Measurements from ENCODE around the gene NXPE3. TPM values are rescaled to one million over a fixed set of nuclear protein-coding genes. Genes with fewer than 3 reads are reported as not detected.
"Not testable (repeated sequence)": the region's sequence is repeated elsewhere in the genome, so short reads cannot be mapped to it uniquely, and the experiment has no call there.

NXPE3 gene
- total and polyA plus RNA-seq, 2 donors = 10.3 to 15.8 TPM

DNA sequence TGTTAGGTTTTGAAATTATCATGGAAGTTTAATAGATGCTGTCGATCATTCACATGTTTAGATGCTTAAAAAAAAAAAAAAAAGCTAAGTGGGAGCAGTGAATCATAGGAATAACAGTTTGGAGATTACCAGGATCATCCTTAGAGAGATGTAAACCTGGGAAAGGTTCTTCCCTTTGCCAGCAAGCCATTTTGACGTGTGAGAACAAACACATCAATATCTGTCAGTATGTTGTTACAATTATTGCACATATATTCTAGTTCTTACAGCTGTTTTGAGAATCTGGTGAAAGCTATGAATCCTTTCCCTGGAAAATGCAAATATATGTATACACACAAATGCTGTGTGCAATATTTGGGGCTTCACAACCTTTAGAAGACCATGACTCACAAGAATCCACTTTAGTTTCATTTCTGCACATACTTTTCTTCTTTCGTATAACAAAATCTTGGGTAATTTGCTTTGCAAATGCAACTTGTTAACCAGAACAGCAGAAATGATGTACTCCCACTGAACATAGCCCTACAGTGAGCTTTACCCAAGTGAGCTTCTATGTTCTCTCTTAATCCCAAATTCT lies 82.3 kb downstream of the NXPE3 start:
- peaks cover 20 to 28% of the 10 kb centered on the region in 2 donors for H3K36me3 ChIP-seq (ENCODE audit: control insufficient read depth in 2 of 2, insufficient read depth in 2 of 2, low read length in 1 of 2)
- no peak overlapping the region for H3K4me3 ChIP-seq (ENCODE audit: low read length in 2 of 2)
- no peak for DNase-seq (ENCODE audit: low read depth in 6 of 9, low spot score in 9 of 9)
- WGBS = 97% methylated on average over 3 of the region's 3 CpGs
- no peak overlapping the region for H3K27ac ChIP-seq (ENCODE audit: low read depth in 1 of 2, low read length in 1 of 2)
- H3K27me3 ChIP-seq (ENCODE audit: control insufficient read depth in 2 of 2, insufficient read depth in 1 of 2, low read length in 1 of 2) = no peaks in the 10 kb centered on the region
- H3K9me3 ChIP-seq (ENCODE audit: control insufficient read depth in 2 of 2, insufficient read depth in 1 of 2, low read length in 1 of 2) = no peaks in the 10 kb centered on the region
- H3K4me1 ChIP-seq (ENCODE audit: control insufficient read depth in 2 of 2, insufficient read depth in 2 of 2, low read length in 2 of 2) = no peaks in the 10 kb centered on the region

- H3K4me1 ChIP-seq (ENCODE audit: control insufficient read depth in 2 of 2, insufficient read depth in 2 of 2, low read length in 2 of 2) = no peaks in the 10 kb centered on the region
- no peaks in the 10 kb centered on the region for H3K9me3 ChIP-seq (ENCODE audit: control insufficient read depth in 2 of 2, insufficient read depth in 1 of 2, low read length in 1 of 2)
- no peak for DNase-seq (ENCODE audit: low read depth in 6 of 9, low spot score in 9 of 9)
- H3K36me3 ChIP-seq (ENCODE audit: control insufficient read depth in 2 of 2, insufficient read depth in 2 of 2, low read length in 1 of 2) = peaks cover 19 to 26% of the 10 kb centered on the region in 2 donors
- WGBS = 82% methylated on average over 5 of the region's 5 CpGs
- H3K27me3 ChIP-seq (ENCODE audit: control insufficient read depth in 2 of 2, insufficient read depth in 1 of 2, low read length in 1 of 2) = no peaks in the 10 kb centered on the region
- H3K4me3 ChIP-seq (ENCODE audit: low read length in 2 of 2) = no peak overlapping the region
- H3K27ac ChIP-seq (ENCODE audit: low read depth in 1 of 2, low read length in 1 of 2) = no peak overlapping the region
Measured at GRCh38 chr3:101861789-101862415, 82.9 kb downstream of the NXPE3 start.

DNA sequence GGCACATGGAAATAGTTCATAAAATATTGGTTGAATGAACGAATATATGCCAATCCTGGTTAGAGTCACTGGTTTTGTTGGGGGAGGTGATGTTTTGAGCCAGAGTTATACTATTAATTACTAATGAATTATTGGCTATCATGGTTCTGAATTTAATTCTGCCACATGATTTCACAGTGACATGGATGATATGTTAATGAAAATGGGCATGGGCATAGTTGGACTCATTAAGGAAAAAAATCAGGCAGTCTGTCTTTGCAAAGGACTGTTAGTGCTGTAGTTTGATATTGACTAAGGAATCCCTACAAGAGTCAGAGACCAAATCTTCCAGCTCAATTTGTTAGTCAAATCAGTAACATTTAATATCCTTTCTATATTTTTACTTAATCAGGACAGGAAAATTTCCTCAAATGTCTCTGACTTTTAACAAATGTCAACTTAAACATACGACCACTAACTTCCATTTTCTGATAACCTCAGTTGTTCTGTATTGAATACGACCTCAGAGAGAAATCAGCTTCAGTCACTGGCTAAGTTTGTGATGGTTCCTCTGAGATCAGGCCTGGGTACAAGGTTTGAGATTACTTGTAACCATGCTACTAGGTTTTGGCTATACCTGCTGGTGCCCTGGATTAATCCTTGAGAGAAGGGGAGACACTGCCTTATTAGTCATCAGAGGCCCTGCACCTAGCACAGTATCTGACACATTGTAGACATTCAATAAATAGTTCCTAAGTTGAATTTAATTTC lies 83.6 kb downstream of the NXPE3 start:
- Histone ChIP-seq H3K4me3 (ENCODE audit: low read length in 2 of 2) (no peak overlapping the region), H3K27ac (ENCODE audit: low read depth in 1 of 2, low read length in 1 of 2) (no peak overlapping the region), H3K9me3 (ENCODE audit: control insufficient read depth in 2 of 2, insufficient read depth in 1 of 2, low read length in 1 of 2) (no peaks in the 10 kb centered on the region), H3K36me3 (ENCODE audit: control insufficient read depth in 2 of 2, insufficient read depth in 2 of 2, low read length in 1 of 2) (peaks cover 12 to 19% of the 10 kb centered on the region in 2 donors), H3K4me1 (ENCODE audit: control insufficient read depth in 2 of 2, insufficient read depth in 2 of 2, low read length in 2 of 2) (no peaks in the 10 kb centered on the region), H3K27me3 (ENCODE audit: control insufficient read depth in 2 of 2, insufficient read depth in 1 of 2, low read length in 1 of 2) (no peaks in the 10 kb centered on the region)
- no peak for DNase-seq (ENCODE audit: low read depth in 6 of 9, low spot score in 9 of 9)
- WGBS = 94% methylated on average over 3 of the region's 3 CpGs

- not testable (repeated sequence) for H3K27me3 ChIP-seq (ENCODE audit: control insufficient read depth in 2 of 2, insufficient read depth in 1 of 2, low read length in 1 of 2); H3K4me1 ChIP-seq (ENCODE audit: control insufficient read depth in 2 of 2, insufficient read depth in 2 of 2, low read length in 2 of 2)
- 98% methylated on average over 7 of the region's 7 CpGs for WGBS
Measured at GRCh38 chr3:101864926-101865325, 85.9 kb downstream of the NXPE3 start.

GRCh38 chr3:101865751-101866509 lies 86.9 kb downstream of the NXPE3 start:
- no peak for DNase-seq (ENCODE audit: low read depth in 6 of 9, low spot score in 9 of 9)
- no peak overlapping the region for H3K4me3 ChIP-seq (ENCODE audit: low read length in 2 of 2)
- H3K9me3 ChIP-seq (ENCODE audit: control insufficient read depth in 2 of 2, insufficient read depth in 1 of 2, low read length in 1 of 2) = no peaks in the 10 kb centered on the region
- no peak overlapping the region for H3K27ac ChIP-seq (ENCODE audit: low read depth in 1 of 2, low read length in 1 of 2)
- H3K36me3 ChIP-seq (ENCODE audit: control insufficient read depth in 2 of 2, insufficient read depth in 2 of 2, low read length in 1 of 2) = peaks cover 0 to 4% of the 10 kb centered on the region in 2 donors
- WGBS = 71% methylated on average over 5 of the region's 5 CpGs
- H3K4me1 ChIP-seq (ENCODE audit: control insufficient read depth in 2 of 2, insufficient read depth in 2 of 2, low read length in 2 of 2) = no peaks in the 10 kb centered on the region
- H3K27me3 ChIP-seq (ENCODE audit: control insufficient read depth in 2 of 2, insufficient read depth in 1 of 2, low read length in 1 of 2) = no peaks in the 10 kb centered on the region

More at GRCh38 chr3:101864926-101865325, 85.9 kb downstream of the NXPE3 start:
- not testable (repeated sequence) for H3K4me3 ChIP-seq (ENCODE audit: low read length in 2 of 2); H3K9me3 ChIP-seq (ENCODE audit: control insufficient read depth in 2 of 2, insufficient read depth in 1 of 2, low read length in 1 of 2); H3K27ac ChIP-seq (ENCODE audit: low read depth in 1 of 2, low read length in 1 of 2); DNase-seq (ENCODE audit: low read depth in 6 of 9, low spot score in 9 of 9); H3K36me3 ChIP-seq (ENCODE audit: control insufficient read depth in 2 of 2, insufficient read depth in 2 of 2, low read length in 1 of 2)

DNA sequence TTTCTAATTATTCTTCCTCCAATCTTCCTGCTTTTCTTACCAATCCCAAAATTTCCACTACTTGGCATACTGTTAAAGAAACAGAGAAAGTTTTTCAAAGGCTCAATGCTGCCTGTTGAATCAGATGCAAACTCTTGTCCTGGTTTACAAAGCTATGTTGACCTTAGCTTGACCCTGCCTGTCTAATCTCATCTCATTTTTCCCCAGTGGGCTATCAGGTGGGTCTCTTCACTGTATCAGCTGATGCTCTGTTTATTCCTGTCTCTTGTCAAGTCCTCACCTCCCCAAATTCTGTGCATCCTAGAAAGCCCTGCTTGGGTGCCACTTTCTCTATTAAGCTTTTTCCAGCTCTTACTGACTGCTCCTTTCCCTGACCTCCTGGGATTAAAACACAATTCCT lies 88.5 kb downstream of the NXPE3 start:
- DNase-seq (ENCODE audit: low read depth in 6 of 9, low spot score in 9 of 9) = no peak
- no peak overlapping the region for H3K4me3 ChIP-seq (ENCODE audit: low read length in 2 of 2)
- H3K36me3 ChIP-seq (ENCODE audit: control insufficient read depth in 2 of 2, insufficient read depth in 2 of 2, low read length in 1 of 2) = no peaks in the 10 kb centered on the region
- H3K9me3 ChIP-seq (ENCODE audit: control insufficient read depth in 2 of 2, insufficient read depth in 1 of 2, low read length in 1 of 2) = no peaks in the 10 kb centered on the region
- H3K27ac ChIP-seq (ENCODE audit: low read depth in 1 of 2, low read length in 1 of 2) = no peak overlapping the region
- H3K4me1 ChIP-seq (ENCODE audit: control insufficient read depth in 2 of 2, insufficient read depth in 2 of 2, low read length in 2 of 2) = no peaks in the 10 kb centered on the region
- no peaks in the 10 kb centered on the region for H3K27me3 ChIP-seq (ENCODE audit: control insufficient read depth in 2 of 2, insufficient read depth in 1 of 2, low read length in 1 of 2)

- H3K4me1 ChIP-seq (ENCODE audit: control insufficient read depth in 2 of 2, insufficient read depth in 2 of 2, low read length in 2 of 2) = no peaks in the 10 kb centered on the region
- H3K27me3 ChIP-seq (ENCODE audit: control insufficient read depth in 2 of 2, insufficient read depth in 1 of 2, low read length in 1 of 2) = no peaks in the 10 kb centered on the region
- H3K36me3 ChIP-seq (ENCODE audit: control insufficient read depth in 2 of 2, insufficient read depth in 2 of 2, low read length in 1 of 2) = no peaks in the 10 kb centered on the region
- no peak for DNase-seq (ENCODE audit: low read depth in 6 of 9, low spot score in 9 of 9)
- no peaks in the 10 kb centered on the region for H3K9me3 ChIP-seq (ENCODE audit: control insufficient read depth in 2 of 2, insufficient read depth in 1 of 2, low read length in 1 of 2)
- no peak overlapping the region for H3K27ac ChIP-seq (ENCODE audit: low read depth in 1 of 2, low read length in 1 of 2)
- 94% methylated on average over 2 of the region's 2 CpGs for WGBS
- H3K4me3 ChIP-seq (ENCODE audit: low read length in 2 of 2) = no peak overlapping the region
Measured at GRCh38 chr3:101867996-101868395, 89.0 kb downstream of the NXPE3 start.

GRCh38 chr3:101868534-101869464 lies 89.8 kb downstream of the NXPE3 start:
- no peak overlapping the region for H3K4me3 ChIP-seq (ENCODE audit: low read length in 2 of 2)
- no peak overlapping the region for H3K27ac ChIP-seq (ENCODE audit: low read depth in 1 of 2, low read length in 1 of 2)
- H3K9me3 ChIP-seq (ENCODE audit: control insufficient read depth in 2 of 2, insufficient read depth in 1 of 2, low read length in 1 of 2) = no peaks in the 10 kb centered on the region
- WGBS = 95% methylated on average over 12 of the region's 12 CpGs
- H3K27me3 ChIP-seq (ENCODE audit: control insufficient read depth in 2 of 2, insufficient read depth in 1 of 2, low read length in 1 of 2) = no peaks in the 10 kb centered on the region
- H3K4me1 ChIP-seq (ENCODE audit: control insufficient read depth in 2 of 2, insufficient read depth in 2 of 2, low read length in 2 of 2) = no peaks in the 10 kb centered on the region
- no peak for DNase-seq (ENCODE audit: low read depth in 6 of 9, low spot score in 9 of 9)
- no peaks in the 10 kb centered on the region for H3K36me3 ChIP-seq (ENCODE audit: control insufficient read depth in 2 of 2, insufficient read depth in 2 of 2, low read length in 1 of 2)

Data from thymus (tissue), 11 donors.